Measurements from ENCODE around the gene TK1. TPM values are rescaled to one million over a fixed set of nuclear protein-coding genes. Genes with fewer than 3 reads are reported as not detected.
A peak's percentile ranks its signal among the peaks of the same experiment; 100 is the strongest.
"Not testable (repeated sequence)": the region's sequence is repeated elsewhere in the genome, so short reads cannot be mapped to it uniquely, and the experiment has no call there.

Gene TK1
- total RNA-seq, 1 experiment from 2014 or later = 288 TPM

- Histone ChIP-seq H3K27me3 (no peaks in the 10 kb centered on the region), H3K4me3 (no peak overlapping the region), H3K36me3 (no peaks in the 10 kb centered on the region), H3K9me3 (no peaks in the 10 kb centered on the region)
- DNase-seq = no peak
Observed at GRCh38 chr17:78146881-78147280, 40.0 kb downstream of the TK1 start.

GRCh38 chr17:78146471-78146869 is 40.4 kb downstream of the TK1 start:
- no peak for DNase-seq
- Histone ChIP-seq H3K36me3 (no peaks in the 10 kb centered on the region), H3K27me3 (no peaks in the 10 kb centered on the region)

DNA sequence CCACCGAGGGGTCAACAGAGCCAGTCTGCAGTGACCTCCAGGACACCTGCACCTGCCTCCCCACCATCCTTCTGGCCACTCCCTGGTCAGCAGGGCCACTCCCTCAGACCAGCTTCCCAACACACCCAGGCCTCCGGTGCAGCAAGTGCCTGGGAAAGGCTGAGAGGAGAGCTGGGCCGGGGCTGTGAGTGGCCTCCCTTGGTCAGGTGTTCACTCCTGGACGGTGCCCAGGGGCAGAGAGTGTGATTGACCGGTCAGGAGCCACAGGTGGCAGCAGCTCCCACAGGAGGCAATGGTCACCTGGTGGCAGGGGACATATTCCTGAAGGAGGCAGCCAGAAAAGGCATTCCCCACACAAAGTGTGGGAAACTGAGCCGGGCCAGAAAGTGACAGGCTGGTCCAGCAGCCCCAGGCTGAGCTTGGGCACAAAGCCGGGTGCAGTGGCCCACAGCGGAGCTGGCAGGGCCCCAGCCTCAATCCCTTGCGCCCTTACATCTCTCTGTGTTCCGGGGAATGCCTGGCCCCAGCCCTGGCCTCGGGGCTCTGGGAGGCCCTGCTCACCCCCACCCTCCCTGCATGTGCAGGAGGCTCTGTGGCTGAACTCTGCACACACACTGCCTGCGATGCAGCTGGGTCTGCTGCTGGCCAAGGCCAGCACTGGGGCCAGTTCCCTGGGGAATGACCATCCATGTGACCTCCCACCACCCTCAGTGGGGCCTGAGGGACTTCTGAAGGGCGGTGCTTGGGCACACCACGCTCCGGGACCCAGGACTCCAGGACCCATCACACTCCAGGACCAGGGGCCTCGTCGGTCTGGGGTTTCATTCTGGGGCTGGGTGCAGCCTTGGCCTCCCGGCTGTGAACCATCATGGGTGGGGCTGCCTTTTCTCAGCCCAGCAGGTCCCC is 41.9 kb downstream of the TK1 start:
- no peak for DNase-seq
- Histone ChIP-seq H3K9me3 (no peaks in the 10 kb centered on the region), H3K36me3 (no peaks in the 10 kb centered on the region), H3K4me3 (no peak overlapping the region), H3K27me3 (no peaks in the 10 kb centered on the region)

More at GRCh38 chr17:78146471-78146869, 40.4 kb downstream of the TK1 start:
- Histone ChIP-seq H3K4me3 (no peak overlapping the region), H3K9me3 (no peaks in the 10 kb centered on the region)

DNA sequence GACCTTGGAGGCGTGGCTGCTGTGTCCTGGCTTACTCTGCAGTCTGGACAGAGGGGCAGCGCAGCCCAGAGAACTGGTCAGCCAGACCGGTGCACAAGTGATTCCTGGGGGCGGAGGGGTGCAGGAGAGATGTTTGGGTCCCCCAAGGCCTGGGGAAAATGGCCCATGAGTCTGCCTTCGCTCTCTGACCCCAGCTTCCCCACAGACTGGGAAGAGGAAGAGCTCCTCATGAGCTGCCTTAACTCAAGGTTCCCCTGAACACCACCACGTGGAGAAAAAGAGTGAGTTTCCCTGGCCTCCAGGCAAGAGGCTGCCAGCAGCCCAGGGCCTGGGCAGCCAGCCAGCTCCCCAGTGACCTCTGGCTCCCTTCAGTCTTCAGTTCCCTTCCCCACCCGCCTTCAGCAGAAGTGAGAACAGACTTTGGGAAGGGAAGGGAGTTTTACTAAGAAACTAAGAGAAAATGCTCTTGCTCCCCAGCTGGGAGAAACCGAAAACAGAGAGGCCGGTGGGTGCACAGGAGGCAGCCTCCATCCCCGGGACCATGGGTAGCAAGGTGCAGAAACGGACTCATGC is 42.6 kb downstream of the TK1 start:
- no peak overlapping the region for H3K4me3 ChIP-seq

GRCh38 chr17:78143214-78144146 is 43.4 kb downstream of the TK1 start:
- H3K9me3 ChIP-seq = no peaks in the 10 kb centered on the region
- H3K27me3 ChIP-seq = no peaks in the 10 kb centered on the region
- H3K4me3 ChIP-seq = no peak overlapping the region
- no peak for DNase-seq
- no peaks in the 10 kb centered on the region for H3K36me3 ChIP-seq

More for the DNA sequence above, 42.6 kb downstream of the TK1 start:
- peak; percentile 84 for DNase-seq
- Histone ChIP-seq H3K9me3 (no peaks in the 10 kb centered on the region), H3K36me3 (no peaks in the 10 kb centered on the region), H3K27me3 (no peaks in the 10 kb centered on the region)

- H3K36me3 ChIP-seq = no peaks in the 10 kb centered on the region
- H3K4me3 ChIP-seq = no peak overlapping the region
- DNase-seq = peak; percentile 78
- no peaks in the 10 kb centered on the region for H3K27me3 ChIP-seq
- no peaks in the 10 kb centered on the region for H3K9me3 ChIP-seq
Observed at GRCh38 chr17:78142119-78142861, 44.6 kb downstream of the TK1 start.

DNA sequence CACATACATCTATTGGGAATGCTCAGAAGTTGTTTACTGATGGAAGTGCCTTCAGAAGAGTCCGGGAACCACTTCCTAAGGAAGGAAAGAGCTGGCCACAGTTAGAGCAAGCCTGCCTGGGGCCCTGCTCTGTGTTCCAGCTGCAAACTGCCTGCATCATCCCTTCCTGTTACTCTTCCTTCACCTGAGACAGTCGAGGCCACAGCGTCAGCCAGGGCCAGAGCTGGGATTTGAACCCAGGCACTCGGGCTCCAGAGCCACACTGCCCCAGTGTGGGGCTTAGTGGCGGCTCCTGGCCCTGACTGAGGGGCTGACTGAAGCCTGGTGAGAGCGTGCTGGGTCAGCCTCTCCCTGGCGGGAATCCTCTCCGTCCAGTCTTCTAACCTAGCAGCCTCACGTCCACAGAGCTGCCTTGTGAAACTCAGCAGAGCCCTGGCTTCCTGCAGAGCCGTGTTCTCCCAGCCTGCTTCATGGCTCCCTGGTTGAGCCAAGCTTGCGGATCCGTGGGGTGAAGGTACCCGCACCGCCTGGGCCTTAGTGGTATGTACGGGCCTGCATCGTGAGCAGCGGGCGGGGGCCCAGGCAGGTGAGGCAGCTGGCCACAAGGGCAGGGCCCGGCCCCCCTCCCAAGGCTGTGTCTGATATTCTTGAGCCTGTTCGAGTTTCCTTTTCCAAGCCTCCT is 45.3 kb downstream of the TK1 start:
- Histone ChIP-seq H3K4me3 (no peak overlapping the region), H3K36me3 (no peaks in the 10 kb centered on the region), H3K9me3 (no peaks in the 10 kb centered on the region), H3K27me3 (no peaks in the 10 kb centered on the region)
- no peak for DNase-seq

- peak; percentile 95 for DNase-seq
- no peaks in the 10 kb centered on the region for H3K27me3 ChIP-seq
- H3K9me3 ChIP-seq = no peaks in the 10 kb centered on the region
- H3K36me3 ChIP-seq = no peaks in the 10 kb centered on the region
- H3K4me3 ChIP-seq = peak overlapping the region; percentile 18
Observed at GRCh38 chr17:78140169-78141051, 46.4 kb downstream of the TK1 start.

DNA sequence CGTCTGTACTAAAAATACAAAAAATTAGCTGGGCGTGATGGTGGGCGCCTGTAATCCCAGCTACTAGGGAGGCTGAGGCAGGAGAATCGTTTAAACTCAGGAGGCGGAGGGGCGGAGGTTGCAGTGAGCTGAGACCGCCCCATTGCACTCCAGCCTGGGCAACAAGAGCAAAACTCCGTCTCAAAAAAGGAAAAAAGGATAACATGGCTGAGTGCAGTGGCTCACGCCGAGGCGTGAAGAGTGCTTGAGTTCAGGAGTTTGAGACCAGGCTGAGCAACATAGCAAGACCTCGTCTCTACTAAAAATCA is 47.0 kb downstream of the TK1 start:
- DNase-seq, H3K9me3 ChIP-seq, H3K27me3 ChIP-seq, H3K36me3 ChIP-seq, H3K4me3 ChIP-seq: not testable (repeated sequence)

GRCh38 chr17:78138204-78139060 is 48.4 kb downstream of the TK1 start:
- DNase-seq = no peak
- Histone ChIP-seq H3K9me3 (no peaks in the 10 kb centered on the region), H3K27me3 (no peaks in the 10 kb centered on the region), H3K36me3 (no peaks in the 10 kb centered on the region), H3K4me3 (no peak overlapping the region)

DNA sequence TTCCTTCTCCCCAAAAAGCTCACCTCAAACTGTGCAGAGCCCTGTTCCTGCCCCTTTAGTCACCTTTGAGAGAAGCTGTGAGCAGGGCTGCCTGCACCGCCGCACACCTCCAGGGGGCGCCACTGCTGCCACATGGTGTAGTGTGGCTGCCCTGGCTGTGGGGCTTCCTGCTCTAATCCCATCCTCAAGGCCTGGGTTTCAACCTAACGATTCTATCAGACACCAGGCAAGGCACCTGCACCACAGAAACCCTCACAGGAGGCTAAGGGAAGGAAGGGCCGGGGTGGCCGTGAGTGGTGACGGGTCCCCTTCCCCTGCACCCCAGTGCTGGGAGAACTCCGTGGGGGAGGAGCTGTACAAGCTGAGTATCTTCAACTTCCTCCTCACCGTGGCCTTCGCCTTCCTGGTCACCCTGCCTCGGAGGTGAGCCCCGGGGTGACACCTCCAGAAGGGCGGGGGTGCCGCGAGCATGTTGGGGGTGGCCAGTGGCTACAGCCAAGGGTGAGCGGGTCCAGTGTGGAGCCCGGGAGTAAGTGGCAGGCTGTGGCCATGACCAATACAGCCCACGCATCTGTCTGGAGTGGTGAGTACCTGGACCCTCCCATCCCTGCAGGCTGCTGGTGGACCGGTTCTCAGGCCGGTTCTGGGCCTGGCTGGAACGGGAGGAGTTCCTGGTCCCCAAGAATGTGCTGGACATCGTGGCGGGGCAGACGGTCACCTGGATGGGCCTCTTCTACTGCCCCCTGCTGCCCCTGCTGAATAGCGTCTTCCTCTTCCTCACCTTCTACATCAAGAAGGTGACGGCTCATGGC is 49.3 kb downstream of the TK1 start:
- Histone ChIP-seq H3K4me3 (no peak overlapping the region), H3K27me3 (no peaks in the 10 kb centered on the region), H3K36me3 (no peaks in the 10 kb centered on the region), H3K9me3 (no peaks in the 10 kb centered on the region)
- no peak for DNase-seq

DNA sequence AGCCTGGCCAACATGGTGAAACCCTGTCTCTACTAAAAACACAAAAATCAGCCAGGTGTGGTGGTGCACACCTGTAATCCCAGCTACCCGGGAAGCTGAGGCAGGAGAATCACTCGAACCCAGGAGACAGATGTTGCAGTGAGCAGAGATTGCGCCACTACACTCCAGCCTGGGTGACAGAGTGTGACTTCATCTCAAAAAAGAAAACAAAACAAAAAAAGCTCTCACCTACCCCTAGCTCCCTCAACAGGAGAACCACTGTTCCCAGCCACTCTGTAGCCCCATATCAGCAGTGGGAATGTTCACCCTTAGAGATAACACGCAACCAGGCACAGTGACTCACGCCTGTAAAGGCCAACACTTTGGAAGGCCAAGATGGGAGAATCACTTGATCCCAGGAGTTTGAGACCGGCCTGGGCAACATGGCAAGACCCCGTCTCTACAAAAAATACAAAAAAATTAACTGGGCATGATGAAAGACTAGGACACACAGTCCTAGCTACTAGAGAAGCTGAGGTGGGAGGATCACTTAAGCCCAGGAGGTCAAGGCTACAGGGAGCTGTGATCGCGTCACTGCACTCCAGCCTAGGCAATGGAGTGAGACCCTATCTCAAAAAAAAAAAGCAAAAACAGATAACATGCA is 50.9 kb downstream of the TK1 start:
- no peak for DNase-seq
- H3K36me3 ChIP-seq = no peaks in the 10 kb centered on the region
- no peaks in the 10 kb centered on the region for H3K27me3 ChIP-seq
- H3K4me3 ChIP-seq = no peak overlapping the region
- H3K9me3 ChIP-seq = no peaks in the 10 kb centered on the region

GRCh38 chr17:78134899-78135385 is 51.9 kb downstream of the TK1 start:
- Histone ChIP-seq H3K36me3 (no peaks in the 10 kb centered on the region), H3K9me3 (no peaks in the 10 kb centered on the region), H3K27me3 (no peaks in the 10 kb centered on the region), H3K4me3 (no peak overlapping the region)
- DNase-seq = no peak

All from MG63 (cell line).